Astrocyte (in vitro differentiated cells and primary cell): ENCODE results near the gene DNER.

Source experiments
- EZH2 ChIP-seq: IDR thresholded peaks from 2 replicates; pipeline ENCODE4 v1.6.1; 2012; ENCODE audit warnings: mild to moderate bottlenecking, low read length, inconsistent platforms; ENCODE audit not compliant: insufficient read depth
- TF ChIP-seq, protein P1 (sequence below): IDR thresholded peaks from 2 replicates; pipeline ENCODE4 v1.5.1; 2011; ENCODE audit warnings: low read depth, mild to moderate bottlenecking, inconsistent platforms, low read length, moderate library complexity; ENCODE audit not compliant: insufficient read depth

DNA sequence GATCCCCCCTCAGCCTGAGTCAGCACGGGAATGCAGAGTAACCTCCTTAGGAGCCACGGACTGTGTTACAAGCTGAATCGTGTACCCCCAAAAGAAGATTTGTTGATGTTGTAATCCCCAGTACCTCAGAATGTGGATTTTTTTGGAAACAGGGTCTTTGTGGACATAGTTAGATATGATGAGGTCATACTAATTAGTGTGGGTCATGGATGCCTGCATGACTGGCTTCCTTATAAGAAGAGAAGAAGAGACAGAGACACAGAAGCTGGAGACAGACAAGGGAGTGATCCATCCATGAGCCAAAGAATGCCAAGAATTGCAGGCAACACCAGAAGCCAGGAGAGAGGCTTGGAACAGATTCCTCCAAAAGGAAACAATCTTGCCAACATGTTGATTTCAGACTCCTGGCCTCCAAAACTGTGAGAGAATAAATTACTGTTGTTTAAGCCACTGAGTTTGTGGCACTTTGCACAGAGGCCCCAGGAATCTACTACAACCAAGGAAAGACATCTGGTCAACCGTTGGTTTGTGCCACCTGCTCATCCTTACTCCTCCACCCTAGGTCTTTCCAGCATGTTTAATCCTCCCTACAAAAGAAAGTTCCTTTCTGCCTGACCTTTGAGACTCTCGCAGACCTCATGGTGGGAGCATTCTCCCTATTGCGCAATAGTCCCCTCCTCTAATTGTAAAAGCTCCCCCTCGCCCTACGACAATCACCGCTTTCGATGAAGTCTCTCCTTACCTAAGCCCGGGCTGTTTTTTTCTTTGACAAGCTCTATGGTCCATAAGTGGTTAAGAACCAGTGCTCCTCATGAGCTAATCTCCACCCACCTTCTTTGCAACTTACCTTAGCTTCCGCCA, 91.6 kb downstream of the DNER start:
- TF ChIP-seq, protein P1, sequence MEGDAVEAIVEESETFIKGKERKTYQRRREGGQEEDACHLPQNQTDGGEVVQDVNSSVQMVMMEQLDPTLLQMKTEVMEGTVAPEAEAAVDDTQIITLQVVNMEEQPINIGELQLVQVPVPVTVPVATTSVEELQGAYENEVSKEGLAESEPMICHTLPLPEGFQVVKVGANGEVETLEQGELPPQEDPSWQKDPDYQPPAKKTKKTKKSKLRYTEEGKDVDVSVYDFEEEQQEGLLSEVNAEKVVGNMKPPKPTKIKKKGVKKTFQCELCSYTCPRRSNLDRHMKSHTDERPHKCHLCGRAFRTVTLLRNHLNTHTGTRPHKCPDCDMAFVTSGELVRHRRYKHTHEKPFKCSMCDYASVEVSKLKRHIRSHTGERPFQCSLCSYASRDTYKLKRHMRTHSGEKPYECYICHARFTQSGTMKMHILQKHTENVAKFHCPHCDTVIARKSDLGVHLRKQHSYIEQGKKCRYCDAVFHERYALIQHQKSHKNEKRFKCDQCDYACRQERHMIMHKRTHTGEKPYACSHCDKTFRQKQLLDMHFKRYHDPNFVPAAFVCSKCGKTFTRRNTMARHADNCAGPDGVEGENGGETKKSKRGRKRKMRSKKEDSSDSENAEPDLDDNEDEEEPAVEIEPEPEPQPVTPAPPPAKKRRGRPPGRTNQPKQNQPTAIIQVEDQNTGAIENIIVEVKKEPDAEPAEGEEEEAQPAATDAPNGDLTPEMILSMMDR: no peak
- TF ChIP-seq EZH2: no peak
